HG02870 (cell line): ENCODE results near the gene RCOR1.
"Not testable (repeated sequence)": the region's sequence is repeated elsewhere in the genome, so short reads cannot be mapped to it uniquely, and the experiment has no call there.

Experiments
- ATAC-seq: cut with Tn5 transposase; IDR thresholded peaks from one replicate; pipeline ENCODE4 v1.9.1; 2021; ENCODE audit warnings: mild to moderate bottlenecking, moderate library complexity; ENCODE audit not compliant: unreplicated experiment

The RCOR1 gene

DNA sequence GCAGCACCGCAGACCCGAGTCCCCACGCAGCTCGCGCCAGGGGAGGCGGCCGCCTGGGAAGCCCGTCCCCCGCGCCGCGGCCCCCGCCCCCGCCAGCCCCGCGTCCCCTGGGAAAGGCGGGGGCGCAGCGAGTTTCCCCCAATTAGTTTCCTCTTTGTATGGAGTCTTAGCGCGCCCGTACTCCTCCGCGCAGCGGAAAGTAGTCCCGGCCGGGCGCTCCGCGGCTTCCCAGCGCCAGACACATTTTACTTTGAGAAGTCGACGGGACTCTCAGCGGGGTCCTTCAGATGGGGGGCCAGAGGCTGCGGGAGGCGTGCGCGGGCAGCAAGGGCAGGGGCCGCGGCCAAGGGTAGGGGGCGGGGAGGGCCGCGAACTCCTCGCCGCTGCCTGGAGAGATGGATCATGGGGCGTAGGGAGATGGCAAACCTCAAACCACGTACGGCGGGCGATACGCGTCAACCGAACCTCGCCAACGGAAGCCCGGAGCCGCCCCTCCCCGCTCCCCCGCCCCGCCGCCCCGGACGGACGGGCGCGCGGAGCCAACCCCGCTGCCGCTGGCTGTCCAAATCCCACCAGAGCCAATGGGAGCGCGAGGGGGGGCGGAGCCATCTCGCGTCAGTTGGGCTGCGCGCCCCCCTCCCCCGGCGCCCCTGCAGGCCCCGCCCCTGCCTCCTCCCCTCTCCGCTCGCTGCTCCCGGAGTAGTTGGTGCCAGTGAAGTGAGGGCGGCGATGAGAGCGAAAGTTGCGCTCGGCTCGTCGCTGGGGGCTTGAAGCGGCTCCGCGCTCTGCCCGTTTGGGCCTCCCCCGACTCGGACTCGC, at the start of gene RCOR1:
Gene RCOR1 (plus strand): TSS at position 706 of the 819 bp plus-strand sequence. CDS start 238 bp downstream, outside the sequence.
- ATAC-seq, result peak; percentile 77

DNA sequence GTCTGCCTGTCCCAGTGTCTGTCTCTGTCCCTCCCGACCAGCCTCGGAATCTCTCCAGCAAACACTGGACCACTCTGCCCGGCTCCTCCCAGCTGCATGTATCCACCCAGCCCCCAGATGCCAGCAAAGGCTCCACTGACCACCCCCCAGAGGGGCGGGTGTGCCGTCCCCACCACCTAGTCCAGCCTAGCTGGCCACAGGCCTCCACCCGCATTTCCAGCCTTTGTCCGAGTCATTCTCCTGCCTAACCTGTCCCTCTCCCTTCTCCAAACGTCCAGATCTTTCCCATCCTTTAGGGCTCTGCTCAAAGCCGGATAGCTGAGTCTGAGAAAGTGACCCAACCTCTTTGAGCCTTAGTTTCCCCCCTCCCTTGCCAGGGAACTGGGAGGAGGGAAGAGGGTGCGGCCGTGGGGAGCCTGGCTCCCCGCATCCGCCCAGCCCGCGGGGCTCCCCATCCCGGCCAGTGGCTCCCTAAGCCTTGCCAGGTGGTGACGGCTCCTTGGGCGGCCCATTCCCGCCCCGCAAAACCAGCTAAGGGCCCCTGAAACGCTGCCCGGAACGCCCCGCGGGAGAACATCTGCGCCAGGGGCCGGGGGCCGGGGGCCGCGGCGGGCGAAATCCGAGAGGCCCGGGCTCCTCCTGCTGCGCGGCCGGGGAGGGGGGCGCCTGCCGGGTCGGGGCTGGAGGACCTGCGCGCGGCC, 48.3 kb upstream of the RCOR1 start:
- ATAC-seq, result no peak

GRCh38 chr14:102544747-102545460, 47.5 kb upstream of the RCOR1 start:
- no peak for ATAC-seq

- no peak for ATAC-seq
Measured at GRCh38 chr14:102545461-102546265, 46.8 kb upstream of the RCOR1 start.

DNA sequence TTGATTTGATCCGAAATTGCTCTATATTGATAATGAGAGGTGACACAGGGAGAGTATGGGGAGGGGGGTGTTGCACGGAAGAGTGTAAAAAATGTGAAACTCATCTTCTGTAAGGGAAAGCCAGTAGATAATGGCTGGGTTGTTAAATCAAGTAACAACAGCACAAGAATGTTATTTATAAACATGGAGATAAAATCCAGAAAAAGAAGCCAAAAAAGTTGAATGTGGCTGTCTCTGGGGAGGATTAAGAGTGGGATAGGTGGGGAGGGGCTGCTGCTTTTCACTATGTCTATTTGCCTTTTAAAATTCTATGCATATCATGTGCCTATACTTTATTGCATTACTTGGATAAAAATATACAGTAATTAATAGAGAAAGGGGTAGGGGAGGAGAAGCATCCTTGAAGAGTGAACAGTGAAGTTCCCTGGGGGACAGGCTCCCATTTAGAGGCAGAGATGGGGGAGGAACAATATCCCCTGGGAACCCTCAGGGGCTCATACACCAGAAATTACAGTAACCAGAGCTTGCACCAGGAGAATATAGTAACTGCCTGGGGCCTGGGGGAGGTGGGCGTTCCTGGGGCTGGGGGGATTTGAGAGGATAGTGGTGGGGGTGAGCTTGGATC, 43.7 kb upstream of the RCOR1 start:
- ATAC-seq, result no peak

DNA sequence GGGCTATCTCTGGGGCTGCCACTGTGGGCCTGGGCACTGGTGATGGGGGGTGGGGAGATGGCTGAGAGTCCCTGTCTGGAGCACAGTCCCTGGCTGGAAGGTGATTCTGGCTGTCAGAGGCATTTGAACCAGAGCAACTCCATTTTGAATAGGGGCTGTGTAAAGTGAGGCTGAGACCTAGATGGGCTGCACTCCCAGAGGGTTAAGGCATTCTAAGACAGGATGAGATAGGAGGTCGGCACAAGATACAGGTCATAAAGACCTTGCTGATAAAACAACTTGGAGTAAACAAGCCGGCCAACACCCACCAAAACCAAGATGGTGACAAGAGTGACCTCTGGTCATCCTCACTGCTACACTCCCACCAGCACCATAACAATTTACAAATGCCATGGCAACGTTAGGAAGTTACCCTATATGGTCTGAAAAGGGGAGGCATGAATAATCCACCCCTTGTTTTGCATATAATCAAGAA, 41.5 kb upstream of the RCOR1 start:
- ATAC-seq, result not testable (repeated sequence)

GRCh38 chr14:102551995-102552705, 40.3 kb upstream of the RCOR1 start:
- no peak for ATAC-seq

DNA sequence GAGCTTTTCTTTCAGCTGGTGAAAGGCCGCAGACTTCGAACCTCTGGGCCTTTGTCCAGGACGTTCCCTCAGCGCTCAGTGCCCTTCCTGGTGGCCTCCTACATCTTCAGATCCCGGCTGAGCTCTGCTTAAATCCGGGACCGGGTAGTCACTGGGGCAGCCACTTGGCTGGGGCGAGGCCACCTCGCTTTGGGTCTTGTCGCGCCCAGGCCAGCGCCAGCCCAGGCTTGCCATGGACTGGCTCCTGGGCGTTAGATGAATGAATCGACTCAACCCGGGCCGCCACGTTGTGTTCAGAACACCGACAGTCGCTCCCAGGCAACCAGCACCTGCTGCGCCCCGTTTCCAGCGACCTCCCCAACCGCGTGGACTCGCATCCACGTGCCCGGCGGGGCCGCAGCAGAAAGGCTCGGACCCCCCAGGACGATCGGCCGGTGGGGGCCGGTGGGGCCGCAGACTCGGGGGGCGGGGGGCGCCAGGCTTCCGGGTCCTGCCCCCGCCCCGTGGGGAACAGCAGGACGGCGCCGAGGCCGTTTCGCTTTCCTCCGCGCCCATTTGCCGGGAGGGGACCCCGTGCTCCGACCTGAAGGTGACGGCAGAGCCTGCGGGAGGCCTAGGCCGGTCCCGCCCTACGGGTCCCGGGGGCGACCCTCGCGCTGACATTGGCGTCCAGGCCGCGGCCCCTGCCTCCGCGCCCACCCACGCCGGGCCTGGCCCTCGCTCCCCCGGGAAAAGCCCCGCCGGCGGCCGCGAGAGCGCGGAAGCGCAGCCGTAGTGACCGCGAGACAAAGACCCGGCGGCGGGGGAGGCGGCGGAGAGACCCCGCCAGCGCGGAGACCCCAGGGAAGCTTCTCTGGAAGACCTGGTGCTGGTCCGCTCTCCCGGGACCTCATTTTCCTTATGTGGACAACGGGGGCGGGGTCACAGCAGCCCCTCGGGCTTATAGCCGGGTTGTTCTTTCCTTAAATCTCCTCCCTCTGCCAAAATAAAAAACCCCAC, 37.3 kb upstream of the RCOR1 start:
- ATAC-seq, result no peak

- ATAC-seq, result no peak
Measured at GRCh38 chr14:102556098-102556677, 36.3 kb upstream of the RCOR1 start.

DNA sequence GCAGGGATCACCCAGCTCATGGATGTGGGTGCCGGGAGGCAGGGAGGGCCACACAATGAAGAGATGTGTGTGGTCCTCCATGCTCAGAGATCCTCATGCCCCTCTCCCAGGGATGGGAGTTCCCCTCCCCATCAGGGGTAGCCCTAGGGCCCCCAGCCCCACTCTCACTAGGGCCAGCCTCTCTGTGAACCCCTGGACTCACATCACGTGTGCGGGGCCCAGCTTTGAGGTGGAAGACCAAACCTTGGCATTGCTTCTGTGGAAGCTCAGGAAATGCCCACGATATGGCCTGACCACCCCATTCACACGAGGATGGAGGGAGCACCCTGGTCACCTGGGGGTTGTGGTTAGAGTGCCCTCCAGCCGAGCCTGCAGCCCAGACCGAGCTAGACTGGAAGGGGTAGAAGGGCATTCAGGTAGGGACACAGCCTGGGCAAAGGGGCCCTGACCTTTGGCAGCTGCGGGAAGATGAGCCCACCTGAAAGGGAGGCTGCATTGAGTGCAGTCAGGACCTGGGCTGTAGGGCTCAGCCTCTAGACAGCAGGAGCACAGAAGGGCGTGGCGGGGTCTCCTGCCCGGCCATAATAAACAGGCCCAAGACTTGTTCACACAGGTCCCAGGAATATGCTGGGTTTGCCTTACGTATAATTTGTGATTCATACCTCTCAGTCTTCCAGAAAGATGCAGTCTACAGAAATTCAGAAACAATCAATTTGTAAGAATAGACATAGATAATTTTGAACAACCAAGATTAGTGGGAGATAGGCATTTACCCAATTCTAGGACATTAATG, 34.8 kb upstream of the RCOR1 start:
- no peak for ATAC-seq

DNA sequence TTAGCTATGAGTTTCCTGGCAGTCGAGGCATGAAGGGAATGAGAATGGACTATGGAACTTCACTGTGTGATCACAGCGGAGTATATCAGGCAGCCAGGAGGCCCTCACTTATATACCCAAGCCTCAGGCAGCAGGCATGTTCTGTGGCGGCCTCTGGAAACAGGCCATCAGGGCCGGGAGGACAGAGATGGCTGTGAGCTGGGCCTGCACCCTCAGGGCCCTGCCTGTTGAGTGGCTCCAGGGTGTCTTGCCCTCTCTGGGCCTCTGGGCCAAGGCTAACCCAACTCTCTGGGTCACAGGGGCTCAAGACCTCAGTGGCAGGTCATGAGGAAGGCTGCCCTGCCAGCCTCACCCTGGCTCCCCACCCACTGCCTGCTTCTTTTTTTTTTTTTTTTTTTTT, 33.9 kb upstream of the RCOR1 start:
- ATAC-seq, result no peak

- no peak for ATAC-seq
Measured at GRCh38 chr14:102560458-102561261, 31.8 kb upstream of the RCOR1 start.

DNA sequence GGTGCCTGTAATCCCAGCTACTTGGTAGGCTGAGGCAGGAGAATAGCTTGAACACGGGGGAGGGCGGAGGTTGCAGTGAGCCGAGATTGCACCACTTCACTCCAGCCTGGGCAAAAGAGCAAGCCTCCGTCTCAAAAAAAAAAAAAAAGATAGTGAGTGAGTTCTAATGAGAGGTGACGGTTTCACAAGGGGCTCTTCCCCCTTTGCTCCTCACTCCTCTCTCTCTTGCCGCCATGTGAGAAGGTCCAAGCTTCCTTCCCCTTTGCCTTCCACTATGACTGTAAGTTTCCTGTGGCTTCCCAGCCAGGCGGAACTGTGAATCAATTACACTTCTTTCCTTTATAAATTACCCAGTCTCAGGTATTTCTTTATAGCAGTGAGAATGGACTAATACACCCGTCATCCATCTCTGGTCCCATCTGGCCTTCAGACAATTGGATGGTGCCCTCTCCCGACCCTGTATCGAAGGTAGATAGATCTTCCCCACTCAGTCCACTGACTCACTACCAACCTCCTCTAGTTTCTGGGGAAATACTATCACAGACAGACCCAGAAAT, 27.0 kb upstream of the RCOR1 start:
- ATAC-seq, result no peak

- no peak for ATAC-seq
Measured at GRCh38 chr14:102565959-102566358, 26.5 kb upstream of the RCOR1 start.

DNA sequence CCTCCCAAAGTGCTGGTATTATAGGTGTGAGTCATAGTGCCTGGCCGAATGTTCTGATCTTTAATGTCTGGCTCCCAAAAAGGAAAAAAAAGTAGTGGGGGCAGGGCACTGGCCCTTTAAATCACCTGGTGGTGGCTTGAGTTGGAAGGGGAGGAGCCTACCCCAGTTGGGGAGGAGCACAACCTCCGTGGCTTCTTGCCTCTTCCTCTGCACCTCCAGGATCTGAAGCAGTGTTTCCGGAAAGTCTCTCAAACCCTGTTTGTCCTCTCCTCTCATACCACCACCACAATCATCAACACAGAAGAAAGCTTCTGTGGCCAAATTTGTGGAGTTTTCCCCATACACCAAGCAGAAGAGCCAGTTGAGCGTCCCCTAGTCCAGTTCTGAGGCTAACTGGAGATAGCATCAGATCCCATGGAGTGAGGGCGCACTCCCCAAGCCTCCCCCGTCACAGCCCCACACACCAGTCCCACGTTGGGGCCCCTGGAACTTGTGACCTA, 24.3 kb upstream of the RCOR1 start:
- ATAC-seq, result no peak
